Renal cortex interstitium (tissue), 15 donors: ENCODE results near the gene GTF3C2. TPM values are rescaled to one million over a fixed set of nuclear protein-coding genes. Genes with fewer than 3 reads are reported as not detected.

Experiments used
- DNase-seq, 11 donors: peaks; one replicate each; pipeline ENCODE4 v3.0.0-alpha.2; 2013; ENCODE audit warnings: low read depth in 9 of 11, low spot score in 4 of 11; ENCODE audit errors: extremely low read depth in 1 of 11
- long read RNA-seq, 16 experiments: transcript quantifications; one replicate each; lab custom pipeline, GENCODE V29; 2026
- polyA plus RNA-seq, 3 donors: library from polyadenylated mRNA; unstranded; fragments of 120-200 nt; gene quantifications; one replicate each; pipeline ENCODE4 v1.2.1, GENCODE V29; 2013; ENCODE audit not compliant: insufficient read length in 3 of 3

The GTF3C2 gene, protein sequence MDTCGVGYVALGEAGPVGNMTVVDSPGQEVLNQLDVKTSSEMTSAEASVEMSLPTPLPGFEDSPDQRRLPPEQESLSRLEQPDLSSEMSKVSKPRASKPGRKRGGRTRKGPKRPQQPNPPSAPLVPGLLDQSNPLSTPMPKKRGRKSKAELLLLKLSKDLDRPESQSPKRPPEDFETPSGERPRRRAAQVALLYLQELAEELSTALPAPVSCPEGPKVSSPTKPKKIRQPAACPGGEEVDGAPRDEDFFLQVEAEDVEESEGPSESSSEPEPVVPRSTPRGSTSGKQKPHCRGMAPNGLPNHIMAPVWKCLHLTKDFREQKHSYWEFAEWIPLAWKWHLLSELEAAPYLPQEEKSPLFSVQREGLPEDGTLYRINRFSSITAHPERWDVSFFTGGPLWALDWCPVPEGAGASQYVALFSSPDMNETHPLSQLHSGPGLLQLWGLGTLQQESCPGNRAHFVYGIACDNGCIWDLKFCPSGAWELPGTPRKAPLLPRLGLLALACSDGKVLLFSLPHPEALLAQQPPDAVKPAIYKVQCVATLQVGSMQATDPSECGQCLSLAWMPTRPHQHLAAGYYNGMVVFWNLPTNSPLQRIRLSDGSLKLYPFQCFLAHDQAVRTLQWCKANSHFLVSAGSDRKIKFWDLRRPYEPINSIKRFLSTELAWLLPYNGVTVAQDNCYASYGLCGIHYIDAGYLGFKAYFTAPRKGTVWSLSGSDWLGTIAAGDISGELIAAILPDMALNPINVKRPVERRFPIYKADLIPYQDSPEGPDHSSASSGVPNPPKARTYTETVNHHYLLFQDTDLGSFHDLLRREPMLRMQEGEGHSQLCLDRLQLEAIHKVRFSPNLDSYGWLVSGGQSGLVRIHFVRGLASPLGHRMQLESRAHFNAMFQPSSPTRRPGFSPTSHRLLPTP
- 10 to 100 TPM; 68.4 to 72.3 (median 71.3) TPM for polyA plus RNA-seq
- long read RNA-seq, donor 1 = 0 reads
- long read RNA-seq, donor 2, partial matches to known transcripts = 9 of 11 reads
- long read RNA-seq, donor 2, other reads (novel, unspliced or antisense) = 0 of 11 reads
- long read RNA-seq, donor 3, partial matches to known transcripts = 0 of 4 reads
- long read RNA-seq, donor 3, other reads (novel, unspliced or antisense) = 0 of 4 reads
- long read RNA-seq, donor 4, partial matches to known transcripts = 0 of 2 reads
- long read RNA-seq, donor 4, other reads (novel, unspliced or antisense) = 0 of 2 reads
- long read RNA-seq, donor 5 = 0 reads
- long read RNA-seq, donor 6, partial matches to known transcripts = 0 of 2 reads
- long read RNA-seq, donor 6, other reads (novel, unspliced or antisense) = 0 of 2 reads
- long read RNA-seq, donor 7, partial matches to known transcripts = 9 of 12 reads
- long read RNA-seq, donor 7, other reads (novel, unspliced or antisense) = 0 of 12 reads
- long read RNA-seq, donor 8, transcript GTF3C2-201 (19 exons, 3,882 nt) = major isoform, 7 of 9 reads
- long read RNA-seq, donor 8, partial matches to known transcripts = 0 of 9 reads
- long read RNA-seq, donor 8, other reads (novel, unspliced or antisense) = 0 of 9 reads
- long read RNA-seq, donor 9, partial matches to known transcripts = 0 of 4 reads
- long read RNA-seq, donor 9, other reads (novel, unspliced or antisense) = 0 of 4 reads
- long read RNA-seq, donor 10, partial matches to known transcripts = 0 of 4 reads
- long read RNA-seq, donor 10, other reads (novel, unspliced or antisense) = 0 of 4 reads
- long read RNA-seq, donor 11, partial matches to known transcripts = 0 of 2 reads
- long read RNA-seq, donor 11, other reads (novel, unspliced or antisense) = 0 of 2 reads
- long read RNA-seq, donor 12, partial matches to known transcripts = 0 of 1 reads
- long read RNA-seq, donor 12, other reads (novel, unspliced or antisense) = 0 of 1 reads
- long read RNA-seq, donor 13, partial matches to known transcripts = 0 of 5 reads
- long read RNA-seq, donor 13, other reads (novel, unspliced or antisense) = 0 of 5 reads
- long read RNA-seq, donor 14, partial matches to known transcripts = 0 of 1 reads
- long read RNA-seq, donor 14, other reads (novel, unspliced or antisense) = 0 of 1 reads
- long read RNA-seq, donor 15, partial matches to known transcripts = 8 of 9 reads
- long read RNA-seq, donor 15, other reads (novel, unspliced or antisense) = 0 of 9 reads
- long read RNA-seq, donor 16, transcript GTF3C2-201 (19 exons, 3,882 nt) = major isoform, 9 of 10 reads
- long read RNA-seq, donor 16, partial matches to known transcripts = 0 of 10 reads
- long read RNA-seq, donor 16, other reads (novel, unspliced or antisense) = 0 of 10 reads

DNA sequence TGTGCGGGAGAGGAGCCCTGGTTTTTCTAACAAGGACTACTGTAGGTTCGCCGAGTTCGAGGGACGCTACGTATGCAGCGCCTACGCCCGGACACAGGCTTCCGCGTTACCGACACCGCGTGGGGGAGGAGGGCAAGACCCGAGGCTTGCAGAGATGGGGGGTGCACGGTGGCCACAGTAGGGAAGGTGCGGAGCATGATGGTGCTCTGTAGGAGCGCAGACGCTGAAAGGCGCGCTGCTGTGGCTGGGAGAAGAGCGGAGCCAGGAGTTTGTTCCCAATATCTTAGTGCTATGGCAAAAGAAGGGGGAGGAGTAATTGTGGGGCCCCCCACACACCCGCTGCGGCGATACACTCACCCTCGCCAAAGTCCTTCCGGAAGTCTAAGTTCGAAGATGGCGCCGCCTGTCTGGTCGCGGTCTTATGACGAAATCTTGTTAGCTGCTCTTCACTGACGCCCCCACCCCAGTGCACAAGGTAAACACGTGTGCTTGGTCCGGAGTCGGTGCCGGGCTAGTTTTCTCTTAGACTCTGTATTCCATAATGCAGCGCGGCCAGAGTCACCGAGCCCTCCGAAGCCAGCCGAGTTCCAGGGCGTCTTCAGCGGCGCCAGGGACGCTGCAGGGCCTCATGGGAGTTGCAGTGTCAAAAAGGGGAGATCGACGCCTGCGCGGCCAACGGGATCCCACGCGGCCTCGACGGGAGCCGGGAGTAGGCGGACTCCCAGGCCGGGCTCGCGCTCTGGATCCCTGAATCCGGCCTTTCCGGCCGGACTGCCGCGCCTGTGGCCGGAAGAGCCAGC is at the start of gene GTF3C2:
GTF3C2 (minus strand) TSS at position 383 of the 800 bp plus-strand sequence. CDS start 13,210 bp downstream, outside the sequence.
- DNase-seq = peak; percentile 91 to 98 (median 97)

DNA sequence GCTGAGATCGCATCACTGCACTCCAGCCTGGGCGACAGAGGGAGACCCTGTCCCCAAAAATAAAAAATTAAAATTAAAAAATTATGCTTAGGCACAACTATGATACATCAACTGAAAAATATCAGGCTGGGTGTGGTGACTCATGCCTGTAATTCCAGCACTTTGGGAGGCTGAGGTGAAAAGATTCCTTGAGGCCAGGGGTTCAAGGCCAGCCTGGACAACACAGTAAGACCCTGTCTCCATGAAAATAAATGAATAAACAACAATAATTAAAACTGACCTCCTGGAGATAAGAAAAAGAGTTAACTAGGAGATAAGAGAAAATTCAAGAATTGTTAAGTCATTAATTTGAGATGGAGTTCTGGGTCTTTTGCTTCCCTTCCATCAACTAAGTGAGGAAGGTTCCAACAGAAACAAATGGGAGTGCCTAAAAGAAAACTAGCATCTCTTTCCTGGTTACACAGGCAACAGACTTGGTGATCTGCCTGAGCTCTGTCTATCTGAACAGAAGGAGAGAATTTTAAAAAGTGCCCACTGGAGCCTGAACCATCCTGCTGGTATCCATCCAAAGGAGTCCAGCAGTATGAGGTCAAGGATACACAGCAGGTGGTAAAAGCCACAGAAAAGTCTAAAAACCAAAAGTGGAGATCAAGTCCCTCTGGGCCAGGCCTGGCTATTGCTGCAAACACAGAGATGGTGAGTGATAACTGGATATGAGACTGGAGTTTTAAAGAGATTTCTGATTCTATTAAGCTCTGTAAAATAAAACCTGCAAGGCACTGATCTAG is 44.0 kb upstream of the GTF3C2 start:
- no peak for DNase-seq

DNA sequence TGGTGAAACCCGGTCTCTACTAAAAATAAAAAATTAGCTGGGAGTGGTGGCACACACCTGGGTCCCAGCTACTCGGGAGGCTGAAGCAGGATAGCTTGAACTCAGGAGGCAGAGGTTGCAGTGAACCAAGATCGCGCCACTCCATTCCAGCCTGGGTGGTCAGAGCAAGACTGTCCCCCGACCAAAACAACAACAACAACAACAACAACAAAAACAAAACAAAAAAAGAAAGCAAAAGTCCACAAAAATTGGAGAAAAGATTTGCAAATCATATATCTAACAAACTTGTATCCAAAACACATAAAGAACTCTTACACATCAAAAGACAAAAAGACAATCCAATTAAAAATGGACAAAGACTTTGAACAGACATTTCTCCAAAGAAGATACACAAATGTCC is 42.4 kb upstream of the GTF3C2 start:
- no peak for DNase-seq

DNA sequence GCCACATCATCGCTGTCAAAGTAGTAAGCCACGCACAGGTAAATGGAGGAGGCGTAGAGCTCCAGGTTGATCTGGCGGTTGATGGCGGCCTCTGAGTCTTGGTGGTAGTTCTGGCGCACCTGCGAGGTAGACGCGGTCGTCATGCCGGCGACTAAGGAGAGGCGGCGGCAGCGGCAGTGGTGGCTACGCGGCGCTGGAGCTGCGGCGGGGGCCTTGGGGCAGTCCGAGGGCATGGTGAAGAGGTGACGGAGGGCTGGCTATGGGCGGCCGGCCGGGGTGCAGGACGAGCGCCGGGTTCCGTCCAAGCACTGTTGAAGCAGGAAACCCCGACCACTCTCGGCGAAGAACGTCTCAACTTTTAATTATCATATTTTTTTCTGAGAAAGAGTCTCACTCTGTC is 36.7 kb upstream of the GTF3C2 start:
- no peak for DNase-seq

DNA sequence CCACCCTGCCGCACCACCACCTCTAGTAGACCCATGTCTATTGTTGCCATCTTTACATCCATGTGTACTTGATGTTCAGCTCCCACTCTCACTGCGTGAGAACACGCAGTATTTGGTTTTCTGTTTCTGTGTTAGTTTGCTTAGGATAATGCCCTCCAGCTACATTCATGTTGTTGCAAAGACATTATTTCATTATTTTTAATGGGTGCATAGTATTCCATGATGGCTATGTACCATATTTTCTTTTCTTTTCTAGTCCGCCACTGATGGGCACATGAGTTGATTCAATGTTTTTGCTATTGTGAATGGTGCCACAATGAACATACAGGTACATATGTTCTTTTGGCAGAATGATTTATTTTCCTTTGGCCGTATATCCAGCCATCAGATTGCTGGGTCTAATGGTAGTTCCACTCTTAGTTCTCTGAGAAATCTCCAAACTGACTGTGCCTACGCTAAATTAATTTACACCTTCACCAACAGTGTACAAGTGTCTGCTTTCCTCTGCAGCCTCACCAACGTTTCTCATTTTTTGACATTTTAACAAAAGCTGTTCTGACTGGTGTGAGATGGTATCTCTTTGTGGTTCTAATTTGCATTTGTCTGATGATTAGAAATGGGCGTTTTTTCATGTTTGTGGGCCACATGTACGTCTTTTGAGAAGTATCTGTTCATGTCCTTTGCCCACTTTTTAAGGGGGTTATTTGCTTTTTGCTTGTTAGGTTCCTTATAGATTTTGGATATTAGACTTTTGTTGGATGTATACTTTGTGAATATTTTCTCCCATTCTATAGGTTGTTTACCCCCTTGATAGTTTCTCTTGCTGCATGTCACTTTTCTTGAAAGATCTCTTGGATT is 34.5 kb upstream of the GTF3C2 start:
- no peak for DNase-seq

DNA sequence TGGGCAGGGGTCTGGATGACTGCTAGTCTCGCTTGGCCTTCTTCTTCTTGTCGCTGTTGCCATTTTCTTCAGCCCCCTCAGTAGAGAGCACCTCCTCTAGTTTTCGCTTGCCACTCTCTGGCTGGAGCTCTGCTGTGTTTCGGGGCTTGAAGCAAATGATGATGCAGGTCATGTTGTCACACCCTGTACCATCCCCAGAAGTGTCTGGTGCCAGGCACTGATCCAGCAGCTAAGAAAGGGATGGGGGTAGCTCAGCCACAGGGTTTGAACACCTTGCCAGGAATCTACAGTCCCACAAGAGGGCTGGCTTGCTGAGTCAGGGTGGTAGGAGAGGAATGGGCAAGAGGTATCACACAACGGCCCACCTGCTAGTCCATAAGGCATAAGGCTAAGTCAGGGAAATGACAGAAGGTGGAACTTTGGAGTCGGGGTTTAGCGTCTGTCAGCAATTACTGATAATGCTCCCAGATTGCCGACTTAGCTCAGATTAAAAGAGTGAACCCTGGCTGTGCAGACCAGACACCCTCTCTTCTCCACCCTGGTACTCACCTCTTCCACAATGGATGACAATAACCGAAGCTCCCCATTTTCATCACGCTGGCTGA is 25.1 kb upstream of the GTF3C2 start:
- DNase-seq = no peak

DNA sequence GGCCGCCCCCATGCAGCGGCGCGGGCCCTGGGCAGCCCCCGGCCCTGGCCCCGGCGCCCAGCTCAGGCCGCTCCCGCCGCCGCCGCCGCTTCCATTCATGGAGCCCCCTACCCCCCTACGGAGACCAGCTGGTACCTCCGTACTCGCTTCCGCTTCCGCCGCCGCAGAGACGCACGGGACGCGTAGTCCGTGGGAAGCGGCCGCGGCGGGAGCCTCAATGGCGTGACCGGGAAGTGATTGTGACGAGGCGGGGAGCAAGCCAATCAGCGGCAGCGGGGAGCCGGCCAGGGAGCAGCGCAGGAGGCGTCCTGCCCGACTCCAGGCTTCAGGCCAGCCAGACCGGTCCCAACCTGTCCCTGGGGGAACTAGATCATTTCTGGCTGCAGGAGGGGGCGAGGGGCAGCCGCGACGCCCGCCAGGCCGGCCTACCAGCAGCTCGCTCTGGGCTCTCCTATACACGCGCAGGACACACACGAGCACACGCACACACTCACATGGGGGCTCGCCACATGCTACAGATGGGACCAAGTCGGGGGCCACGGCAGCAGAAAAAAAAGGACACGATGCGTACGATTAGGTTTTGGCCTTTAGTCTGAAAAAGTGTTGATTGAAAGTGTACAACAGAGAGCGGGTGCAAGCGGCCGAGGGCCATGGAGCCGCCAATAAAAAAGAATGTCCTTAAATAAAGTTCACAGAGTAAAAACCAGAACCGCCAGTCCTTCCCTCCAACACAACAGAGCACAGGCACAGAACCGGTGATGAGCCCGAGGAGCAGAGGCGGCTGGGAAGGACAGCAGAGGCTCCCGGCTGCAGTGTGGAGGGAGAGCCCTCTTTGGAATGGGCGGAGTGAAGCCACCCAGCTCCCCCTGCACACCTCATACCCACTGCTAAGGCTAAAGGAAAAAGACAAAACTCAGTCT is 24.3 kb upstream of the GTF3C2 start, which contains the start of gene ZNF513:
ZNF513 (minus strand) TSS at position 109 of the 920 bp plus-strand sequence. CDS start 208 bp downstream, outside the sequence.
- DNase-seq = peak; percentile 77 to 96 (median 93)

DNA sequence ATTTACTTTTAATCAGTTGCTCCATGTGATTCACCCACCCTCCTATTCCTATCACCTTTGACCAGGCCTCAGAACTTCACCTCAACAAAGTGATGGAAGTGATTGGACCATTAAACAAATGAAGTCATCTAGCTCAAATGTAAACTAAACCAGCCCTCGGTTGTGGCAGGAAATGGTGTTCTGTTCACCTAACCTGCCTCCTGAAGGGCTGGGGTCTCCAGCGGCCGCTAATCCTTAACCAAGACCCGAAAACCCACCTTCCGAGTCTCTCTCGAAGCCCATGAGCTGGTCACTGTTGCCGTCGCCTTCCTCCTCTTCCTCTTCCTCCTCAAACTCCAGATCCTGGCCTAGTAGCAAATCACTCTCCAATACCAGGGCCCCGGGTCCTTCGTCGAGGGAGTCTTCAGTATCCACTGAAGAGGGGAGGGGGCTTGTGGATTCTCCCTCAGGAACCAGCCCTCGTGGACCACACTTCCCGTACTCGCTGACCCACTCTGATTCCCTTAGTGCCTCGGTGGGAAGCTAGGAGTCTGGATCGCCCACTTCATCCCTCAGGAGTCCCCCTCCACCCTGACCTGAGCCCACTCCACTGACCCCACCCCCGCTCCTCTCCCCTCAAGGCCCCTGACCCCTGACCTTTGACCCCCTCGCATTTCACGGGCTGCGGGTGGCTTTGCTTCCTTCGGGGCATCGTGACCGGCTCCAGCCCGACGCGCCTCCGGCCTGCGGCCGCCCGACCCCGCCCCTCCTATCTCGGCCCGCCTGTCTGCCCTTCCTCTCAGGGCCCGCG is 23.5 kb upstream of the GTF3C2 start:
- DNase-seq = no peak

DNA sequence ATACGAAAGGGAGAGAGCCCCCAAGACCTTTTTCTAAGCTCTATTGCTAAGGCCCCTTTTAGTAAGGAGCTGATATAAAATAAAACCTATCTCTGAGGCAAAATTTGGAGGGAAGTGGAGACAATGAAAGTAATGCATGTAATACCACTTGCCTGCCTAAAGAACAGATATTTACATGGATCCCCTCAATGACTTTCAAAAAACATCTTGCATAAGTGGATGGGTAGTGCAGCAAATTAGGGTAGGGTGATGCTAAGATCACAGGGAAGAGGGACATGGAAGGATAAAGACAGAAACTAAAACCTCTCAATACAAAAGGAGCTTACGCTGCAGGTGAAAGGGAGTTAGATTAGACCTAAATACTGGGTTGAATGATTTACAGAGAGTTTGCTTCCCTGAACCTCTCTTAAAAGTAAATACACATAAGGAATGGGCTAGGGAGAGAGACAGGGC is 22.8 kb upstream of the GTF3C2 start:
- no peak for DNase-seq

DNA sequence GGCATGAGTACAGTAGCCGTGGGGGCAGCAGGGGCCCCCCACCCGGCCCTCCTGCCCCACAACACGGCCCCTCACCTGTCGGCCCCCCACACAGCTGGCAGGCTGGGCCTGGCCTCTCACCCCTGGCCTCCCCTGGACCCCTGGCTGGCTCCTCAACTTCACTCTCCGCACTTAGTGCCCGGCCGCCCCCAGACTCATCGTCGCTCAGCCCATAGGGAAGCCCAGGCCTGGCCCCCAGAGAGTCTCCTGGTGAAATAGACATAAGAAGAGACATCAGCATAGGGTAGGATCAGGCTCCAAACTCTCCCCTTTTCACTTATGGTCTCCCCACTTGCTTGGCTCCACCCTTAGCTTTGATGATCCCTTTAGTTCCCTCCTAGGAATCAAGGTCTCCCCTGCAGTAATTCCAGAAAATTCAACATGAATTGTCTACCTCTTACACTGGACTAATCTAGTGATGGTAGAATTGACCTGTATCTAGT is 22.3 kb upstream of the GTF3C2 start:
- no peak for DNase-seq

DNA sequence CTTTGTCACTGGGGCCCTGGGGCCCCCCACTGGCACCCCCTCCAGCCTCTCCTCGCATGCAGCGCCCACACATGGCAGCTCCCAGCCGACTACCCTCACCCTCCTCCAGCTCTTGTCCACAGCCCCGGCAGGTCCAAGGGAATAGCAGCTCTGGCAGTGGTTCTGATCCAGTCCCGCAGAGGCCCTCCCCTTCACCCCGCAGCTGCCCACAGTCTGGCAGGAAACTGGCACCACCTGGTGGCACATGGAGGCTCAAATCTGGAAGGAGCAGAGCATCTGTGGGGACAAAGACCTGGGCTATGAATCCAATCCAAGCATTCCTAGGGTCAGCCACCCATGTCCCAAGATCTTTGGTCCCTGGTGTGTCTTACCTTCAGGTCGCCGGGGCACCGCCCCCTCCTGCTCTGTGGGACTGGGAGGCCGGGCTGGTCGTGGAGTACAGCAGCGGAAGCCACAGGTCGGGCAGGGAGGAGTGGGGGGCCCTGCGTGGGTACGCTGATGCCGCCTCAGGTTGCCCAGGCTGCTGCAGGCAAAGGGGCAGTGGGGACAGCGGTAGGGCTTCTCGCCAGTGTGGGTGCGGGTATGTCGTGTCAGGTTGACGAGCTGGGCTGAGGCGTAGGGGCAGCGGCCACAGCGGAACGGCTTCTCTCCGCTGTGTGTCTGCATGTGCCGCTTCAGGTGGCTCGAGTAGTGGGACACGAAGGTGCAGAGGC is 21.7 kb upstream of the GTF3C2 start:
- DNase-seq = no peak
